Endothelial cell (in vitro differentiated cells): ENCODE measurements around the gene SAMD13. TPM values are rescaled to one million over a fixed set of nuclear protein-coding genes. Genes with fewer than 3 reads are reported as not detected.

Experiments
- DNase-seq: peaks from one replicate; pipeline ENCODE4 v3.0.0; 2021; ENCODE audit warnings: low spot score
- H3K27ac Mint-ChIP-seq: one replicate; pipeline ENCODE4 v1.8.0; 2021; ENCODE audit warnings: mixed read lengths, inconsistent platforms; ENCODE audit not compliant: unreplicated experiment
- H3K27me3 Mint-ChIP-seq: one replicate; pipeline ENCODE4 v1.8.0; 2021; ENCODE audit warnings: mild to moderate bottlenecking, moderate library complexity, mixed read lengths, inconsistent platforms; ENCODE audit not compliant: unreplicated experiment
- H3K36me3 Mint-ChIP-seq: one replicate; pipeline ENCODE4 v1.8.0; 2021; ENCODE audit warnings: mild to moderate bottlenecking, low read depth, mixed read lengths, inconsistent platforms; ENCODE audit not compliant: unreplicated experiment
- H3K4me1 Mint-ChIP-seq: one replicate; pipeline ENCODE4 v1.8.0; 2021; ENCODE audit warnings: mild to moderate bottlenecking, mixed read lengths, inconsistent platforms; ENCODE audit not compliant: unreplicated experiment
- H3K4me3 Mint-ChIP-seq: one replicate; pipeline ENCODE4 v1.8.0; 2021; ENCODE audit warnings: mild to moderate bottlenecking, mixed read lengths, inconsistent platforms; ENCODE audit not compliant: unreplicated experiment
- H3K9me3 Mint-ChIP-seq: one replicate; pipeline ENCODE4 v1.8.0; 2021; ENCODE audit warnings: mixed read lengths, inconsistent platforms; ENCODE audit not compliant: unreplicated experiment
- CTCF ChIP-seq: fragments of 200-600 bp; sonication (generic); IDR thresholded peaks from one replicate; pipeline ENCODE4 v1.5.0; 2021; ENCODE audit warnings: antibody characterized with exemption; ENCODE audit not compliant: unreplicated experiment
- total RNA-seq: library from RNA; stranded (reverse); fragmentation: NEBNext Ultra II Directional; extraction: Animal tissue kit (Norgen Biotek cat#: 25700); gene quantifications from one replicate; pipeline ENCODE4 v1.2.1, GENCODE V29; 2021; ENCODE audit not compliant: unreplicated experiment

Gene SAMD13
- total RNA-seq, 1 donor from 2014 or later: 1.8 TPM

DNA sequence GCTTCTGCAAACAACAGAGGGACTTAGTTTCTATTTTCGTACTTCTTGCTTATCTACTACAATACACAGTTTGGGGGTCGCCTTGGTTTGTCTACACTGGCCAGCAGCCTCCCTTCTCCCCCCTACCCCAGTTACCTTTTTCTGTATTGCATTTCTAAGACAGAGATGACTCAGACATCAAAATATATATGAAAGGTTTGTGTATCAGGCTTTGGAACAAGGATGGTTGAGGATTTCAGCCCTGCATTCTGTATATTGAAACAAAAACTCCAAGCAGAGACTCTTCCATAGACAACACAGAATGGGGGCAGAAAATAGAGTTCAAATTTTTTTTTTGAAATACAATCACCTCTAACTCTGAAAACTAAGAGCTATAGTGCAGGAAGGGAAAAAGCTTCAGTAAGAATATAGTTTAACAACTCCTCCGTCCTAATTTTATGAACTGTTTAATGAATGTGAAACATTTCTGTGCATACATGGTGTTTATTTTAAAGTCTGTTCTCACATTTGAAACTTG, 1.9 kb downstream of the SAMD13 start:
- Mint-ChIP-seq H3K36me3 (peaks cover 3% of the 10 kb centered on the region), H3K4me3 (no peak overlapping the region), H3K27me3 (peaks cover 2% of the 10 kb centered on the region), H3K4me1 (peaks cover 31% of the 10 kb centered on the region), H3K27ac (no peak overlapping the region), H3K9me3 (no peaks in the 10 kb centered on the region)
- no peak for DNase-seq
- no peak for TF ChIP-seq CTCF

- Mint-ChIP-seq H3K9me3 (no peaks in the 10 kb centered on the region), H3K36me3 (no peaks in the 10 kb centered on the region), H3K27me3 (no peaks in the 10 kb centered on the region), H3K4me1 (peaks cover 9% of the 10 kb centered on the region), H3K4me3 (no peak overlapping the region), H3K27ac (no peak overlapping the region)
- TF ChIP-seq CTCF: no peak
- DNase-seq: no peak
Observed at GRCh38 chr1:84307398-84307797, 5.9 kb downstream of the SAMD13 start.

- H3K27ac Mint-ChIP-seq: no peak overlapping the region
- no peaks in the 10 kb centered on the region for H3K27me3 Mint-ChIP-seq
- H3K4me3 Mint-ChIP-seq: no peak overlapping the region
- H3K4me1 Mint-ChIP-seq: peaks cover 4% of the 10 kb centered on the region
- no peaks in the 10 kb centered on the region for H3K9me3 Mint-ChIP-seq
- TF ChIP-seq CTCF: no peak
- no peak for DNase-seq
- no peaks in the 10 kb centered on the region for H3K36me3 Mint-ChIP-seq
Observed at GRCh38 chr1:84311296-84311695, 9.8 kb downstream of the SAMD13 start.

DNA sequence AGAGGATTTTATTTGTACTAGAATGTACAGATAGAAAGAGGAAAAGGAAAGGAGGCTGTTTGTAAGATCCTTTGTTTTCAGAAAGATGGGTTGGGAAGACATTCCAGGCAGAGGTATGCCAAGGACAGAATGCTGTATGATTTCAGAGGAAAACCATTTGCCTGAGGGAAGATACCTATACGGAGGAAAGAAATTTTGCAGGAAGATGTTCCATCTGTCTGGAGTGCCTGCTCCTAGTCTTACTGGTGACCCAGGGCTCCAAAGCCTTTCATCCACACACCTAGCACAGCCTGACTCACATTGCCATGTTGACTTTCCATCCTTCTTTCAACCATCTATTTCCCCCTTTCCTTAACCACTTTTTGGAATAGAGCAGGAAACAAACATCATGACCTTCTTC, 18.2 kb downstream of the SAMD13 start:
- Mint-ChIP-seq H3K36me3 (no peaks in the 10 kb centered on the region), H3K9me3 (no peaks in the 10 kb centered on the region), H3K4me3 (no peak overlapping the region), H3K4me1 (peaks cover 7% of the 10 kb centered on the region), H3K27ac (no peak overlapping the region), H3K27me3 (no peaks in the 10 kb centered on the region)
- no peak for DNase-seq
- no peak for TF ChIP-seq CTCF

- H3K36me3 Mint-ChIP-seq: peaks cover 3% of the 10 kb centered on the region
- DNase-seq: no peak
- TF ChIP-seq CTCF: no peak
- H3K9me3 Mint-ChIP-seq: no peaks in the 10 kb centered on the region
- peaks cover 2% of the 10 kb centered on the region for H3K27me3 Mint-ChIP-seq
- H3K4me3 Mint-ChIP-seq: no peak overlapping the region
- no peak overlapping the region for H3K27ac Mint-ChIP-seq
- no peaks in the 10 kb centered on the region for H3K4me1 Mint-ChIP-seq
Observed at GRCh38 chr1:84327830-84328229, 26.3 kb downstream of the SAMD13 start.
